ENCODE data around the gene FMNL2.

The FMNL2 gene

DNA sequence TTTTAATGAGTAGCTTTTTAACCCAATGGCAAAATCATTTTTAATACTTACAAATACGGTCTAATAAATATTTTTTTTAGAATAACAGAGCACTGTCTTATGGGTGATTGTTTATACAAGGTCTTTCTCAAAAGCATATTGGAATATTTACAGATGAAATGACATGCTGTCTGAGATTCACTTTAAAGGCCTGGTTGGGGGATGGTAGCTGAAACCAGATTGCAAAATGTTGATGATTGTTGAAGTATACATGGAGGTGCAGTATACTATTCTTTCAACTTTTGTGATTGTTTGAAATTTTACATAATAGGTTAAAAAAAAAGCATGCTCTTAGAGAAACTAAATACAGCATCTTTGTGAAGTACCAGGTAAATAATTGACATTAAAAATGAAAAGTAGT lies 111.2 kb downstream of the FMNL2 start:
- TF ChIP-seq, protein P1, sequence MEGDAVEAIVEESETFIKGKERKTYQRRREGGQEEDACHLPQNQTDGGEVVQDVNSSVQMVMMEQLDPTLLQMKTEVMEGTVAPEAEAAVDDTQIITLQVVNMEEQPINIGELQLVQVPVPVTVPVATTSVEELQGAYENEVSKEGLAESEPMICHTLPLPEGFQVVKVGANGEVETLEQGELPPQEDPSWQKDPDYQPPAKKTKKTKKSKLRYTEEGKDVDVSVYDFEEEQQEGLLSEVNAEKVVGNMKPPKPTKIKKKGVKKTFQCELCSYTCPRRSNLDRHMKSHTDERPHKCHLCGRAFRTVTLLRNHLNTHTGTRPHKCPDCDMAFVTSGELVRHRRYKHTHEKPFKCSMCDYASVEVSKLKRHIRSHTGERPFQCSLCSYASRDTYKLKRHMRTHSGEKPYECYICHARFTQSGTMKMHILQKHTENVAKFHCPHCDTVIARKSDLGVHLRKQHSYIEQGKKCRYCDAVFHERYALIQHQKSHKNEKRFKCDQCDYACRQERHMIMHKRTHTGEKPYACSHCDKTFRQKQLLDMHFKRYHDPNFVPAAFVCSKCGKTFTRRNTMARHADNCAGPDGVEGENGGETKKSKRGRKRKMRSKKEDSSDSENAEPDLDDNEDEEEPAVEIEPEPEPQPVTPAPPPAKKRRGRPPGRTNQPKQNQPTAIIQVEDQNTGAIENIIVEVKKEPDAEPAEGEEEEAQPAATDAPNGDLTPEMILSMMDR (IDR thresholded peaks at IDR 0.05; ENCODE audit: insufficient read depth, low read length, missing control alignments): no peak
- H3K4me3 ChIP-seq (ENCODE audit: low read depth, low read length): no peak overlapping the region
- DNase-seq (ENCODE audit: low read depth, low spot score): no peak
- CTCF ChIA-PET: interaction anchor here (0.5 to 1.7 kb wide), 4 partner anchors 11 to 254 kb away, joined by 3 to 5 read pairs (median 3); no protein-coding TSS in a partner anchor
- POLR2A ChIA-PET: interaction anchor here (1.0 kb wide), 2 partner anchors 24 to 71 kb away, joined by 3 read pairs; no protein-coding TSS in a partner anchor

DNA sequence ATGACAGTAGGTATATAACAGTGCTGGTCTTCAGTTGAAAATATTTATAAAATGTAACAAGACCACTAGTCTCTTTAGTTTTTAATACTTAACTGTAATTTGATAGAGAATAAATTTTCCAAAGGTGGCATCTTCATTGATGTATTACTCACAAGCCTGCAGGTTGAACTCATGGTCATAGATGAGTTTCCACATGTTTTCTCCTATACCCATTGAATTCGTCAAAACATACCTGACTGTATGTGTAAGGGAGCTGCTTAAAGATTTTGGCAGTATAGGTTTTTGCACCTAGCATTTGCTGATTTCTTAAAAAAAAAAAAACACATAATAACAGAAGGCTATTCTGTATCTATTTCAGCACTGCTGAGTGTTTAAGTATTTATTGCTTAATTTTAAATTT lies 112.9 kb downstream of the FMNL2 start:
- TF ChIP-seq, protein P1 (IDR thresholded peaks at IDR 0.05; ENCODE audit: insufficient read depth, low read length, missing control alignments): no peak
- CTCF ChIA-PET: interaction anchor here (1.0 to 1.7 kb wide), 2 partner anchors 19 to 188 kb away, joined by 3 to 5 read pairs; no protein-coding TSS in a partner anchor
- no peak overlapping the region for H3K4me3 ChIP-seq (ENCODE audit: low read depth, low read length)
- POLR2A ChIA-PET: no interaction called here
- no peak for DNase-seq (ENCODE audit: low read depth, low spot score)

DNA sequence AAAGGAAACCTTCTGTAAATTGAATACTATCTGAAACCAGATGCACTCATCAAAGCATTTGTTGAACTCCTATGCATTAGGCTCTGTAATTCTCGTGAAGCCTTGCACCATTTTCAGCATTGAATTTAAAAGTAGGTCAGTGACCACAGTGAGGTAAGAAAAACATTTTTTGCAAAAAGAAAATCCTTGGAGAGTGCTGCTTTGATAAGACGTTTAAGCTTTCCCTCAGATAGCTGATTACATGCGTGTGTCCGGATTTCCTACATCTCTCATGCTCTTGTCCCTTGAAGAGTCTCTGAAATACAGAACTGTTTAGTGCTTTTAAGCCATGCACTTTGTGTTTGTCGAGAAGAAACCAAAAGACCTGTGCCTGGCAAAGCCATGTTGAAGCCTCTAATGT lies 113.6 kb downstream of the FMNL2 start:
- POLR2A ChIA-PET: no interaction called here
- CTCF ChIA-PET: no interaction called here
- TF ChIP-seq, protein P1 (IDR thresholded peaks at IDR 0.05; ENCODE audit: insufficient read depth, low read length, missing control alignments): no peak
- no peak overlapping the region for H3K4me3 ChIP-seq (ENCODE audit: low read depth, low read length)
- DNase-seq (ENCODE audit: low read depth, low spot score): no peak

DNA sequence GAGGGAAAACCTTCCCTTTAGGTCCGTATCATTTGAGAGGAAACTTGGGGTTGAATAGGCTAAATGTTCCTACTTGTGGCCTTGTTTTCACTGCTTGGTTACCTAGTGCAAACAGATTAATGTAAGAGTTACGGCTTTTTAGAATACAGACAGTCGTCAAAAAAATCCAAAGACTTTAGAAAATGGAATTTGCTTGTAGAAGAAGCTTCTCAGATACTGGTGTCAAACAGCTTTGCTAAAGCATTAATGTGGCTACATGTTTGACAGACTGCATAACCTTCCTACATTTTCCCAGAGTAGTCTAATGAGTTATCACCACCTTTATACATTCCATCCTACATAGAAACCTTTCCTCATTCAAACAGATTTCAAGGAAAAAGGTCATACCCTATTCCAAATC lies 114.6 kb downstream of the FMNL2 start:
- H3K4me3 ChIP-seq (ENCODE audit: low read depth, low read length): no peak overlapping the region
- POLR2A ChIA-PET: no interaction called here
- TF ChIP-seq, protein P1 (IDR thresholded peaks at IDR 0.05; ENCODE audit: insufficient read depth, low read length, missing control alignments): no peak
- no peak for DNase-seq (ENCODE audit: low read depth, low spot score)
- CTCF ChIA-PET: interaction anchor here (1.4 kb wide), 1 partner anchor 186 kb away, joined by 3 read pairs; no protein-coding TSS in a partner anchor

DNA sequence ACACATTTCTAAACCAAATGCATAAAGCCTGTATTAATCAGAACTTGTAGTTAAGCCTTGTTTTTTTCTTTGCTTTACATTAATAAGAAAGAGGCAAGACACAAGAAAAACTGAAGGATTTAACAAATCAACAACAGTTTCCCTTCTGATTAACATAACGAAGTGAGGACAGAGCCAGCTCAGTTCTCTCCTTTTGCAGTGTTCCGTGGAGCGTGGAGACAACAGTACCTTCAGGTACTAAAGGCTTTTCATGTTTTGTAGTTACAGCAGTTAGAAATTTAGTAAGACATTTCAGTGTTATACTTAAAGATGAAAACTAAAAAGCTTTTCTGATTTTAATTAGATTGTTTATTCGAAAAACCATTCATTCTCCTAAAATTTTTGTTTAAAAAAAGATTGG lies 115.2 kb downstream of the FMNL2 start:
- H3K4me3 ChIP-seq (ENCODE audit: low read depth, low read length): no peak overlapping the region
- ChIA-PET POLR2A (no interaction called here), CTCF (interaction anchor here (1.1 to 1.5 kb wide), 3 partner anchors 11 to 264 kb away, joined by 3 read pairs; no protein-coding TSS in a partner anchor)
- TF ChIP-seq, protein P1 (IDR thresholded peaks at IDR 0.05; ENCODE audit: insufficient read depth, low read length, missing control alignments): no peak
- no peak for DNase-seq (ENCODE audit: low read depth, low spot score)

DNA sequence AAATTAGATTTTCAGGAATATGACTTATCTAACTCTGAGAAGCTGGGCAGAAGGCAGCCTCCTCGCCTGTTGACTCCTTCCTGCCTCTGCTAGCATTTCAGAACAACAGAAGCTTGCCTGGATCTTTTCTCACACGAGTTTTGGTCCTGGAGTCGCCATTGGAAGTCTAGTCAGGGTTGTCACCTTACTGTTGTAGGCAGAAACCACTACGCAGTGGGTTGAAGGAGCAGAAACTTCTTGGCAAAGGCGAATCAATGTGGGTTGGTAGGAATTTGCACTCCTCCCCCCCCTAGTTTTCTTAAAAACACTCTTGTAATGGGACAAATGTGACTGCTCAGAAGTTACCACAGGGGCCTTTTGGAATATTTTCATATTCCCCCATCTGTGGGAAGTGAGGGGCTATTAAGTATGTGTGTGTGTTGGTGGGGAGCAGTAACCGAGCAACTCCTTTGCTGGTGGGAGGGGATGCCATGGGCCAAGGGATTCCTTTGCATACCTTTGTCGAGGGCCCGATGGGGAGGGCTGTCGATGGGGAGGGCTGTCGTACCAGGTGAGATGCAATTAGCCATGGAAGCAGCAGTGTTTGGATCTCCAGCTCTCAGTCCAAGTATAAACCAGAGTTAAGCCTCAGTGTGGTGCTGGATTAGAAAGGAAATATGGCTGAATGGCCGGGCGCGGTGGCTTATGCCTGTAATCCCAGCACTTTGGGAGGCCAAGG lies 117.4 kb downstream of the FMNL2 start:
- H3K4me3 ChIP-seq (ENCODE audit: low read depth, low read length): no peak overlapping the region
- no peak for DNase-seq (ENCODE audit: low read depth, low spot score)
- ChIA-PET POLR2A (no interaction called here), CTCF (no interaction called here)
- TF ChIP-seq, protein P1 (IDR thresholded peaks at IDR 0.05; ENCODE audit: insufficient read depth, low read length, missing control alignments): no peak

Data from AG04449 (cell line).